K562 (cell line): ENCODE data around the gene TNFAIP8L1. TPM values are rescaled to one million over a fixed set of nuclear protein-coding genes. Genes with fewer than 3 reads are reported as not detected.

Experiments
- ATF1 ChIP-seq, 2 experiments: fragments of 450-650 bp in 1 of 2; IDR thresholded peaks; 2 replicates each; pipeline ENCODE4 v1.6.1; 2016; ENCODE audit warnings: missing compliant biosample characterization in 1 of 2, missing genetic modification characterization in 1 of 2
- COPS2 ChIP-seq: fragments of 450-650 bp; conservative IDR thresholded peaks from 2 replicates; pipeline ENCODE4 v1.6.1; 2016; ENCODE audit warnings: mild to moderate bottlenecking, moderate library complexity
- CTBP1 ChIP-seq: fragments of 450-650 bp; IDR thresholded peaks from 2 replicates; pipeline ENCODE4 v1.6.1; 2016; ENCODE audit warnings: borderline replicate concordance
- ELK1 ChIP-seq: sonication (generic); formaldehyde crosslinking; IDR thresholded peaks from 2 replicates; pipeline ENCODE4 v1.8.1; 2022; ENCODE audit warnings: missing genetic modification reagents
- ERF ChIP-seq: fragments of 450-650 bp; formaldehyde crosslinking; IDR thresholded peaks from 2 replicates; pipeline ENCODE4 v1.4.0; 2020; ENCODE audit warnings: mild to moderate bottlenecking, mixed read lengths
- KAT7 ChIP-seq: sonication (generic); formaldehyde crosslinking; IDR thresholded peaks from 2 replicates; pipeline ENCODE4 v1.8.0; 2022; ENCODE audit warnings: missing genetic modification reagents, mild to moderate bottlenecking, borderline replicate concordance
- NFIC ChIP-seq: fragments of 450-650 bp; IDR thresholded peaks from 2 replicates; pipeline ENCODE4 v1.6.1; 2017; ENCODE audit warnings: mild to moderate bottlenecking, inconsistent platforms
- NONO ChIP-seq, 2 experiments: fragments of 200-400 bp in 1 of 2; fragments of 450-650 bp in 1 of 2; formaldehyde crosslinking in 1 of 2; IDR thresholded peaks; 2 replicates each; pipeline ENCODE4 v1.6.1; 2017; ENCODE audit warnings: low read depth in 2 of 2, mild to moderate bottlenecking in 2 of 2, moderate library complexity in 2 of 2, low read length in 1 of 2
- POLR2G ChIP-seq: fragments of 200-400 bp; formaldehyde crosslinking; IDR thresholded peaks from 2 replicates; pipeline ENCODE4 v1.6.1; 2017; ENCODE audit warnings: low read depth, mild to moderate bottlenecking, antibody characterized with exemption, low read length, moderate library complexity
- PTRF ChIP-seq: fragments of 450-650 bp; IDR thresholded peaks from 2 replicates; pipeline ENCODE4 v1.6.1; 2016; ENCODE audit warnings: mild to moderate bottlenecking, missing genetic modification characterization, missing compliant biosample characterization
- SRF ChIP-seq, 2 experiments: fragments of 250-450, 450-650 bp in 1 of 2; sonication (Bioruptor Pico) in 1 of 2; sonication (generic) in 1 of 2; formaldehyde crosslinking; IDR thresholded peaks; 2 replicates each; pipeline versions ENCODE4 v1.5.0 to v1.5.1; 2020 to 2022; ENCODE audit warnings: mild to moderate bottlenecking in 1 of 2, missing genetic modification reagents in 1 of 2
- STAG1 ChIP-seq: sonication (generic); formaldehyde crosslinking; IDR thresholded peaks from 2 replicates; pipeline ENCODE4 v1.5.0; 2020; ENCODE audit warnings: missing genetic modification reagents, borderline replicate concordance
- TOE1 ChIP-seq, 2 experiments: fragments of 450-650 bp in 1 of 2; sonication (generic) in 1 of 2; formaldehyde crosslinking in 1 of 2; IDR thresholded peaks; 2 replicates each; pipeline versions ENCODE4 v1.7.1 to v1.8.0; 2016 to 2022; ENCODE audit warnings: borderline replicate concordance in 2 of 2, mild to moderate bottlenecking in 2 of 2, antibody characterized with exemption in 1 of 2, inconsistent platforms in 1 of 2, low read depth in 1 of 2, missing genetic modification reagents in 1 of 2, moderate library complexity in 1 of 2
- ZBTB7A ChIP-seq: IDR thresholded peaks from 2 replicates; pipeline ENCODE4 v1.6.1; 2011; ENCODE audit warnings: low read depth, mild to moderate bottlenecking, low read length, moderate library complexity, borderline replicate concordance; ENCODE audit not compliant: control insufficient read depth
- ZFX ChIP-seq: sonication (generic); formaldehyde crosslinking; IDR thresholded peaks from 2 replicates; pipeline ENCODE4 v1.8.0; 2022; ENCODE audit warnings: mild to moderate bottlenecking, missing genetic modification reagents, moderate library complexity
- ZNF24 ChIP-seq: fragments of 450-650 bp; IDR thresholded peaks from 2 replicates; pipeline ENCODE4 v1.6.1; 2016
- ZNF354B ChIP-seq: fragments of 250-450 bp; sonication (Bioruptor Pico); IDR thresholded peaks from 2 replicates; pipeline ENCODE4 v1.4.0; 2020
- ZNF695 ChIP-seq: fragments of 450-650 bp; formaldehyde crosslinking; IDR thresholded peaks from 2 replicates; pipeline ENCODE4 v1.4.0; 2020; ENCODE audit warnings: mild to moderate bottlenecking, moderate library complexity
- ZNF79 ChIP-seq: fragments of 250-450 bp; sonication (Bioruptor Pico); IDR thresholded peaks from 2 replicates; pipeline ENCODE4 v1.4.0; 2020; ENCODE audit warnings: low read depth, mild to moderate bottlenecking, moderate library complexity
- polyA plus RNA-seq, 8 experiments: library from polyadenylated mRNA; depleted of rRNA in 4 of 8; stranded (reverse) in 5 of 8; unstranded in 3 of 8; fragments of >200 nt; fragmentation: Nextera tagmentation in 2 of 8; fragmentation: Illumina TruSeq in 1 of 8; extraction: Ambion mirVana in 2 of 8; extraction: Trizol in 1 of 8; gene quantifications; 2 replicates each; pipeline versions ENCODE4 v1.2.1 to v1.2.3, GENCODE V29; 2011 to 2014; ENCODE audit warnings: inconsistent platforms in 1 of 8, missing spikeins in 1 of 8
- total RNA-seq, 7 experiments: library from RNA; depleted of rRNA in 6 of 7; stranded (reverse); fragments of >200 nt in 6 of 7; fragmentation: Illumina TruSeq in 2 of 7; extraction: Trizol in 2 of 7; gene quantifications; 2 replicates each; pipeline versions ENCODE4 v1.2.1 to v1.2.3, GENCODE V29; 2011 to 2021; ENCODE audit warnings: low replicate concordance in 1 of 7
- TF ChIP-seq, protein P1 (sequence below), 3 experiments: IDR thresholded peaks in 2 of 3; conservative IDR thresholded peaks in 1 of 3; 2 replicates each; pipeline ENCODE4 v1.5.1; 2011 to 2012; ENCODE audit warnings: low read length in 3 of 3, mild to moderate bottlenecking in 3 of 3, control low read depth in 2 of 3, improper control_type of control experiment in 1 of 3, inconsistent platforms in 1 of 3, low read depth in 1 of 3, mixed read lengths in 1 of 3, moderate library complexity in 1 of 3; ENCODE audit not compliant: insufficient read depth in 2 of 3
- TF ChIP-seq, protein P2 (sequence below): sonication (generic); formaldehyde crosslinking; IDR thresholded peaks from 2 replicates; pipeline ENCODE4 v1.8.0; 2023; ENCODE audit warnings: mild to moderate bottlenecking, missing genetic modification reagents
- TF ChIP-seq, protein P3 (sequence below): fragments of 200-800 bp; sonication (Bioruptor generic); IDR thresholded peaks from 2 replicates; pipeline ENCODE4 v1.6.1; 2017; ENCODE audit warnings: missing genetic modification characterization, missing compliant biosample characterization

TNFAIP8L1 gene
- total and polyA plus RNA-seq, 9 of the 15 experiments (the other 6 are each of a cell fraction or from before 2014, with no cell fraction given), result 0.69 to 9.3 (median 4.9) TPM

GRCh38 chr19:4636151-4636717 is 3.1 kb upstream of the TNFAIP8L1 start (continued):
- peak in 1 of 2 experiments; percentile 37; a peak in 1 of 4 replicates for TF ChIP-seq NONO (IDR thresholded peaks at IDR 0.05; ENCODE audit: low read depth in 2 of 2, low read length in 1 of 2)
- TF ChIP-seq ZNF24, result no peak
- TF ChIP-seq STAG1 (CRISPR knock-in tag), result peak; percentile 56; the same call in 1 of the 2 replicates
- no peak for TF ChIP-seq ZNF695 (CRISPR knock-in tag)
- peak; percentile 66 for TF ChIP-seq ZFX
- TF ChIP-seq COPS2, result no peak
- TF ChIP-seq KAT7 (CRISPR knock-in tag), result no peak
- no peak for TF ChIP-seq ZNF354B (CRISPR knock-in tag)
- peak; percentile 94 for TF ChIP-seq ZBTB7A
- peak; percentile 67 for TF ChIP-seq POLR2G
- TF ChIP-seq ERF (CRISPR knock-in tag), result no peak
- TF ChIP-seq, protein P1, sequence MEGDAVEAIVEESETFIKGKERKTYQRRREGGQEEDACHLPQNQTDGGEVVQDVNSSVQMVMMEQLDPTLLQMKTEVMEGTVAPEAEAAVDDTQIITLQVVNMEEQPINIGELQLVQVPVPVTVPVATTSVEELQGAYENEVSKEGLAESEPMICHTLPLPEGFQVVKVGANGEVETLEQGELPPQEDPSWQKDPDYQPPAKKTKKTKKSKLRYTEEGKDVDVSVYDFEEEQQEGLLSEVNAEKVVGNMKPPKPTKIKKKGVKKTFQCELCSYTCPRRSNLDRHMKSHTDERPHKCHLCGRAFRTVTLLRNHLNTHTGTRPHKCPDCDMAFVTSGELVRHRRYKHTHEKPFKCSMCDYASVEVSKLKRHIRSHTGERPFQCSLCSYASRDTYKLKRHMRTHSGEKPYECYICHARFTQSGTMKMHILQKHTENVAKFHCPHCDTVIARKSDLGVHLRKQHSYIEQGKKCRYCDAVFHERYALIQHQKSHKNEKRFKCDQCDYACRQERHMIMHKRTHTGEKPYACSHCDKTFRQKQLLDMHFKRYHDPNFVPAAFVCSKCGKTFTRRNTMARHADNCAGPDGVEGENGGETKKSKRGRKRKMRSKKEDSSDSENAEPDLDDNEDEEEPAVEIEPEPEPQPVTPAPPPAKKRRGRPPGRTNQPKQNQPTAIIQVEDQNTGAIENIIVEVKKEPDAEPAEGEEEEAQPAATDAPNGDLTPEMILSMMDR (IDR thresholded peaks at IDR 0.05 in 2 of 3, conservative IDR thresholded peaks at IDR 0.05 in 1 of 3; ENCODE audit: insufficient read depth in 2 of 3, low read depth in 1 of 3, low read length in 3 of 3), result peak; percentile 83 to 94 (median 89)
- TF ChIP-seq, protein P2, sequence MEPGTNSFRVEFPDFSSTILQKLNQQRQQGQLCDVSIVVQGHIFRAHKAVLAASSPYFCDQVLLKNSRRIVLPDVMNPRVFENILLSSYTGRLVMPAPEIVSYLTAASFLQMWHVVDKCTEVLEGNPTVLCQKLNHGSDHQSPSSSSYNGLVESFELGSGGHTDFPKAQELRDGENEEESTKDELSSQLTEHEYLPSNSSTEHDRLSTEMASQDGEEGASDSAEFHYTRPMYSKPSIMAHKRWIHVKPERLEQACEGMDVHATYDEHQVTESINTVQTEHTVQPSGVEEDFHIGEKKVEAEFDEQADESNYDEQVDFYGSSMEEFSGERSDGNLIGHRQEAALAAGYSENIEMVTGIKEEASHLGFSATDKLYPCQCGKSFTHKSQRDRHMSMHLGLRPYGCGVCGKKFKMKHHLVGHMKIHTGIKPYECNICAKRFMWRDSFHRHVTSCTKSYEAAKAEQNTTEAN, result 0 out of 2 replicates have a peak, but pooled peaks have one; percentile 49
- TF ChIP-seq, protein P3, sequence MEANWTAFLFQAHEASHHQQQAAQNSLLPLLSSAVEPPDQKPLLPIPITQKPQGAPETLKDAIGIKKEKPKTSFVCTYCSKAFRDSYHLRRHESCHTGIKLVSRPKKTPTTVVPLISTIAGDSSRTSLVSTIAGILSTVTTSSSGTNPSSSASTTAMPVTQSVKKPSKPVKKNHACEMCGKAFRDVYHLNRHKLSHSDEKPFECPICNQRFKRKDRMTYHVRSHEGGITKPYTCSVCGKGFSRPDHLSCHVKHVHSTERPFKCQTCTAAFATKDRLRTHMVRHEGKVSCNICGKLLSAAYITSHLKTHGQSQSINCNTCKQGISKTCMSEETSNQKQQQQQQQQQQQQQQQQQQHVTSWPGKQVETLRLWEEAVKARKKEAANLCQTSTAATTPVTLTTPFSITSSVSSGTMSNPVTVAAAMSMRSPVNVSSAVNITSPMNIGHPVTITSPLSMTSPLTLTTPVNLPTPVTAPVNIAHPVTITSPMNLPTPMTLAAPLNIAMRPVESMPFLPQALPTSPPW, result peak; percentile 56
- TF ChIP-seq NFIC, result 0 out of 2 replicates have a peak, but pooled peaks have one; percentile 28
- peak in 1 of 2 experiments; percentile 53; a peak in 1 of 4 replicates for TF ChIP-seq SRF (CRISPR knock-in tag; IDR thresholded peaks at IDR 0.05)
- TF ChIP-seq TOE1 (IDR thresholded peaks at IDR 0.05; ENCODE audit: borderline replicate concordance), result no peak
- no peak for TF ChIP-seq TOE1 (CRISPR knock-in tag; IDR thresholded peaks at IDR 0.05; ENCODE audit: borderline replicate concordance, low read depth)
- TF ChIP-seq ZNF79, result no peak
- TF ChIP-seq ATF1 (CRISPR knock-in tag; IDR thresholded peaks at IDR 0.05), result no peak
- TF ChIP-seq ATF1 (tag; IDR thresholded peaks at IDR 0.05), result no peak
- TF ChIP-seq ELK1 (CRISPR knock-in tag), result no peak
- 0 out of 2 replicates have a peak, but pooled peaks have one; percentile 15 for TF ChIP-seq CTBP1
- TF ChIP-seq PTRF (tag), result no peak
